ENCODE measurements around the gene ANKRD44.

Gene ANKRD44

DNA sequence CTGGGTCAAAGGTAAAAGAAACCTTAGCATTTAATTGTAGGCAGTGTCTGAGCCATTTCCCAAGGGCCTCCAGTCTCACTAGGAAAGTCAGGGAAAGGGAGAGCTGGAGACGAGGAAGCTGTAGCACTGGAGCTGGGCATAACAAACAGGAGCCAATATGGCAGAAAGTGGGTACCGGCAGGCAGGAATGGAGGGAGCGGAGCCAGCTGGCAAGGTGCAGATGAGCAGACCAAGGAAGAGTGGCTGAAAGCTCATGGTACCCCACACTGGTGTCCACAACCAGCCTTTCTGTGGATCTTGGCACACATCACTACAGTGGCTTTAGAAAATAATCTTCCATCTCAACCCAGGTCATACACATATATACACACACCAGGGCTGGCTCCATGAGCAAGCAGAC, 40.0 kb downstream of the ANKRD44 start:
- ChIA-PET POLR2A (no interaction called here), CTCF (interaction anchor here (0.8 to 1.3 kb wide), 3 partner anchors 9 to 14 kb away, joined by 3 to 6 read pairs (median 4); no protein-coding TSS in a partner anchor)
- DNase-seq (ENCODE audit: extremely low spot score) = no peak
- TF ChIP-seq, protein P1, sequence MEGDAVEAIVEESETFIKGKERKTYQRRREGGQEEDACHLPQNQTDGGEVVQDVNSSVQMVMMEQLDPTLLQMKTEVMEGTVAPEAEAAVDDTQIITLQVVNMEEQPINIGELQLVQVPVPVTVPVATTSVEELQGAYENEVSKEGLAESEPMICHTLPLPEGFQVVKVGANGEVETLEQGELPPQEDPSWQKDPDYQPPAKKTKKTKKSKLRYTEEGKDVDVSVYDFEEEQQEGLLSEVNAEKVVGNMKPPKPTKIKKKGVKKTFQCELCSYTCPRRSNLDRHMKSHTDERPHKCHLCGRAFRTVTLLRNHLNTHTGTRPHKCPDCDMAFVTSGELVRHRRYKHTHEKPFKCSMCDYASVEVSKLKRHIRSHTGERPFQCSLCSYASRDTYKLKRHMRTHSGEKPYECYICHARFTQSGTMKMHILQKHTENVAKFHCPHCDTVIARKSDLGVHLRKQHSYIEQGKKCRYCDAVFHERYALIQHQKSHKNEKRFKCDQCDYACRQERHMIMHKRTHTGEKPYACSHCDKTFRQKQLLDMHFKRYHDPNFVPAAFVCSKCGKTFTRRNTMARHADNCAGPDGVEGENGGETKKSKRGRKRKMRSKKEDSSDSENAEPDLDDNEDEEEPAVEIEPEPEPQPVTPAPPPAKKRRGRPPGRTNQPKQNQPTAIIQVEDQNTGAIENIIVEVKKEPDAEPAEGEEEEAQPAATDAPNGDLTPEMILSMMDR (IDR thresholded peaks at IDR 0.05; ENCODE audit: control extremely low read depth, extremely low read depth, low read depth, missing control alignments) = no peak

DNA sequence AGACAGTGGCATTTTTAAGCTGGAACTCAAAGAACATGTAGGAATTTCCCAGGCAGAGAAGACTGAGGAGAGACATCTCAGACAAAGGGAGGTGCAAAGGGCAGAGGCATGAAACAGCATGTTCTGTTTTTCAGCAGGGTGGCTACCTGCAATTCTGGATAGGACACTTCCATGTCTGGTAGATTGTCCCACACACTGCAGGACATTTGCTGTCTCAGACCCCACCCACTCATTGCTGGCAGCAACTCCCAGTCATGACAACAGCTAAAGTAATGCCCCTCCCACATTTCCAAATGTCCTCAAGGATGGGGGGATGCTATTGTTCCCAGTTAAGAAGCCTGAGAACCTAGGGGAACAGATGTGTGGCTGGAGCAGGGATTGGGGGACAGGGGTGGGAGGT, 40.8 kb downstream of the ANKRD44 start:
- POLR2A ChIA-PET = no interaction called here
- no peak for DNase-seq (ENCODE audit: extremely low spot score)
- TF ChIP-seq, protein P1 (IDR thresholded peaks at IDR 0.05; ENCODE audit: control extremely low read depth, extremely low read depth, low read depth, missing control alignments) = no peak
- CTCF ChIA-PET = interaction anchor here (1.2 to 1.3 kb wide), 3 partner anchors 8 to 33 kb away, joined by 3 to 6 read pairs (median 4); no protein-coding TSS in a partner anchor

DNA sequence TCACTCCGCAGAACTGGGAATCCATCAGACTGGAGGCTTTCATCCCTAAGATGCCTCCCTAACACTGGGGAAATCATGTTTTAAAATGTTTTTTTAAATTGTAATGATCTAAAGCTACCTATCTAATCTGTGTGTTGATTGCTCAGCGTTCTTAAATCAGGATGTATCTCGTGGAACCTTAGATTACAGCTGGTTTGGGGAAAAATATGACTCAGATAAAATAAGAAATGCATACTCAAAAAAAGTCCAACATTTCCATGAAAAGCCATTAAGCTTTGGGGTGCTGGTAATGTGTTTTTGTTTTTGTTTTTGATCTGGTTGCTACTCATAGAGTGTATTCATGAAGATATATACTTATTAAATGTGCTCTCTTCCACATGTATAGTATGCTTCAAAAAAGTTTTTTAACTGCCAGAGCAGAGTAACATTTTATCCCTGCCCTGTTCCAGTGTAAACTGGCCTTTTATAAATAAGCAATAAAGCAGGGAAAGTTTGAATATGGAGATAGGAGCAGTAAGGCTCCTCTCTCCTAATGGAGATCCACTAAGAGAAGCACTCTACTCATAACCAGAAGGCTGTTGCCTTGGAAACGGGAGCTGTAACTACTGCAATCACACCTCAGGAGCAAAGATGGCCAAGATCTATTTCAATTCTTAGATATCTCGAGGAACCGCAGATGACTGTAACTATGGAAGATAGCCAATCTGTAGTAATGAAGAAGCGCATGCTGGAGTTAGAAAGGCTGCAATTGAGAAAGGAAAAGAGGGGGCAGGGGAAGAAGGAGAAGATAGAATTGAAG, 41.6 kb downstream of the ANKRD44 start:
- ChIA-PET POLR2A (no interaction called here), CTCF (interaction anchor here (1.3 kb wide), 2 partner anchors 34 to 77 kb away, joined by 3 to 4 read pairs; no protein-coding TSS in a partner anchor)
- DNase-seq (ENCODE audit: extremely low spot score) = no peak
- TF ChIP-seq, protein P1 (IDR thresholded peaks at IDR 0.05; ENCODE audit: control extremely low read depth, extremely low read depth, low read depth, missing control alignments) = no peak

DNA sequence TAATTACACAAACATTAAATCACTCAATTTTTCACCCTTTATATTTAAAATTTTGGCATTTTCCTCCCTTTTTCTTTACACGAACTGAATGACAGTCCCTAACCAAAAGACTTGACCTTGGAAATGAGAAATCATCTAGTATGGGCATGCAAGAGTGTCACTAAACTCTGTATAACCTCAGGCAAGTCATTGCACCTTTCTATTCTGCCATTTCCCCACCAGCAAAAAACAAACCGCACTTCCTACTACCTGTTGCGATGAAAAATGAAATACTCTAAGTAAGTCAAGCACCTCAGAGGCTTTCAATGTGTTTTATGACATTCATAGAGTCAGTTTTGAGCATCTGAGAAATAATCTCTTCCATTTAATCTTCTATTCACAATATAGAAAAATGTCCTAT, 44.1 kb downstream of the ANKRD44 start:
- POLR2A ChIA-PET = no interaction called here
- CTCF ChIA-PET = interaction anchor here (1.0 to 1.5 kb wide), 4 partner anchors 13 to 153 kb away, joined by 3 to 4 read pairs (median 3); no protein-coding TSS in a partner anchor
- DNase-seq (ENCODE audit: extremely low spot score) = no peak
- TF ChIP-seq, protein P1 (IDR thresholded peaks at IDR 0.05; ENCODE audit: control extremely low read depth, extremely low read depth, low read depth, missing control alignments) = no peak

DNA sequence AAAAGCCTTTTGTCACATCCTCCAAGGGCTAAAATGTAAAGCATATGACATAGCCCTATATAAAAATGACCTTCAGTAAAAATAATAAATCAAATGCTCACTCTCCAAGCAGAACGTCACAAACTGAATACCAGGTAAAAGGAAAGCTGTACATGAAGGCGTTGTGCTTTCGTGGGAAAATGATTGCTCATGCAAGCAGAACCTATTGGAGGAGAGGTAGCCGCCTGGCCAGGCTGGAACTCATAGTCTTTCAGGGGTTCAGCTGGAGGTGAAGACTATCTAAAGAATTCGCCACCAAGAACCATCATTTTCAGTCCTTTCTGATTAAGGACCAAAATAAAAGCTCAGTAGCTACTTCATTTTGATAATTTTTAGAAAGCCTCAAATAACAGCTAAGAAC, 44.7 kb downstream of the ANKRD44 start:
- POLR2A ChIA-PET = no interaction called here
- CTCF ChIA-PET = interaction anchor here (1.0 to 1.2 kb wide), 2 partner anchors 15 to 152 kb away, joined by 3 to 4 read pairs; no protein-coding TSS in a partner anchor
- TF ChIP-seq, protein P1 (IDR thresholded peaks at IDR 0.05; ENCODE audit: control extremely low read depth, extremely low read depth, low read depth, missing control alignments) = no peak
- no peak for DNase-seq (ENCODE audit: extremely low spot score)

DNA sequence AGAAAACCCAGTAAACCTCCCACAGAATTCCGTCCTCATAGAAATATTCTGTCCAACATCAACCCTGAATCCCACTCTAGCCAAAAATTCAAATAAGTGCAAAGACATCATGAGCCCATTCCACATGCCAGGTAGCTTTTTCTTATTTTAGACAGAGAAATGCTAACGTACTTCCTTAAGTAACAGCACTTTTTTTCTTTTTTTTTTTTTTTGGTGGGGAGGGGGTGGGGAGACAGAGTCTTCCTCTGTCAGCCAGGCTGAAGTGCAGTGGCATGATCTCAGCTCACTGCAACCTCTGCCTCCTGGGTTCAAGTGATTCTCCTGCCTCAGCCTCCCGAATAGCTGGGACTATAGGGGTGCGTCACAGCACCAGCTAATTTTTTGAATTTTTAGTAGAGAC, 45.5 kb downstream of the ANKRD44 start:
- TF ChIP-seq, protein P1 (IDR thresholded peaks at IDR 0.05; ENCODE audit: control extremely low read depth, extremely low read depth, low read depth, missing control alignments) = no peak
- CTCF ChIA-PET = interaction anchor here (1.2 kb wide), 1 partner anchor 31 kb away, joined by 5 read pairs; no protein-coding TSS in a partner anchor
- POLR2A ChIA-PET = interaction anchor here (0.7 kb wide), 1 partner anchor 60 kb away, joined by 5 read pairs; no protein-coding TSS in a partner anchor
- no peak for DNase-seq (ENCODE audit: extremely low spot score)
